Stimulated activated CD8-positive, alpha-beta memory T cell treated with anti-CD3 and anti-CD28 coated beads, Interleukin-15, amount 100 ng/mL, for 1 hour (primary cell): ENCODE data around the gene SPRED1.
"Not testable (repeated sequence)": the region's sequence is repeated elsewhere in the genome, so short reads cannot be mapped to it uniquely, and the experiment has no call there.

Source experiments
- DNase-seq: peaks from one replicate; pipeline ENCODE4 v3.0.0-alpha.2; 2020; ENCODE audit warnings: low read depth

SPRED1 gene

GRCh38 chr15:38237021-38237420 is 15.6 kb upstream of the SPRED1 start:
- not testable (repeated sequence) for DNase-seq

GRCh38 chr15:38238311-38238710 is 14.3 kb upstream of the SPRED1 start:
- no peak for DNase-seq

DNA sequence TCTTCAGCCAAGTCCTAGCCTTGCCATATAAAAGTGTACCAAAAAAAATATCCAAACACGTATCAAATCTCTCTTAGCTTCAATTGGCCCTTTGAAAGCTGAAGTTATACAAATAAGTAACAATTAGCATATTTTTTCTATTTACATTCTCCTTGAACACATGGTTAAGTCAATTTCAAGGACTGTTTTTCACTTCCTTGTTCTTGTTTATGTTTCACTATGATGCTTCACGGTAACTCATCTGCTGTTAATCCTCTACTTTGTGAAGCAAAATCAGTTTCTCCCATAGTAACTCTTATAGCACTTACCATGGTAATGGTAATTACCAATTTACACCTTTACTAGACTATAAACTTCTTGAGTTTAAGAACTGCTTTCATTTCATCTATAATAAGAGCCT is 10.6 kb upstream of the SPRED1 start:
- no peak for DNase-seq

- DNase-seq, result no peak
These were observed 9.2 kb upstream of the SPRED1 start for GRCh38 chr15:38243278-38244055.

- DNase-seq, result no peak
These were observed 5.3 kb upstream of the SPRED1 start for GRCh38 chr15:38247336-38247735.

GRCh38 chr15:38253351-38253781 is 730 bp downstream of the SPRED1 start:
- no peak for DNase-seq

GRCh38 chr15:38254051-38254883 is 1.6 kb downstream of the SPRED1 start:
- DNase-seq, result no peak

DNA sequence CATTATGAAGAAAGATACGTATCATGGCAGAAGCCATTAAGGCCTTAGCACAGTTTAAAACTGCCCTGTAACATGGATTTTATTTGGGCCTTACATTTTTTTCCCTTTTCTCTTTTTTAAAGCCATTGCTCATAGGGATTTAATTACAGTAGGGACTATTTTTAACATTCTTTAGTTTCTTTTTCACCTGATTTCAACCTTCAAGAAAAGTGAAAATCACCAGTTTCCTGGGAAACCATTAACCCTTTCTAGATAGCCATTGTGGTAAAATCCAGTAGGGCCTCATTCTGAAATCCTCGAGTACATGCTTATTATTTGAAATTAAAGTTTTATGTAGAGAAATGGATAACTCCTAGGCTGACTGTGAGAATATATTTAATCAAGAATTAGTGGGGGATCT is 3.1 kb downstream of the SPRED1 start:
- no peak for DNase-seq

GRCh38 chr15:38257676-38258075 is 5.0 kb downstream of the SPRED1 start:
- no peak for DNase-seq

DNA sequence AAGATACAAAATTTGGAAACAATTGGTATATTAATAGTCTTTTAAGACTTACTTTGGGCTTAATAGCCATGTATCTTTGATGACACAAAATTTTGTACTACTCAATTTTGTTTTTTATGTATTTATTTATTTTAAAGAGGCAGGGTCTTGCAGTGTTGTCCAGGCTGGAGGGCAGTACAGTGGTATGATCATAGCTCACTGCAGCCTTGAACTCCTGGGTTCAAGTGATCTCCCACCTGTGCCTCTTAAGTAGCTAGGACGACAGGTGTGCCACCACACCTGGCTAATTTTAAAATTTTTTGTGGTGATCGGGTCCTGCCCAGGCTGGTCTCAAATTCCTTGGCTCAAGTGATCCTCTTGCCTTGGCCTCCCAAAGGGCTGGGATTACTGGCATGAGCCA is 6.5 kb downstream of the SPRED1 start:
- no peak for DNase-seq

DNA sequence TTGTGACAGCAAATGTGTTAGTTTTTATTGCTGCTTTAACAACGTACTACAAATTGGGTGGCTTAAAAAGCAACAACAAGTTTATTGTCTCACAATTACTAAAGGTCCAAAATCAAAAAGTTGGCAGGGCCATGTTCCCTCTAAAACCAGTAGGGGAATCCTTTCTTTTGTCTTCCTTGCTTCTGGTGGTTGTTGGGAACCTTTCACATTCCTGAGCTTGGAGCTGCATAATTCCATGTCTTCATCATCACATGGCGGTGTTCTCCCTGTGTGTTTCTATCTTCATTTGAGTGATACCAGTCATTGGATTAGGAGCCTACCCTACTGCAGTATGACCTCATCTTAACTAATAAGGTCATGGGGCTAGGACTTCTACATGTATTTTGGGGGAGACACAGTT is 7.4 kb downstream of the SPRED1 start:
- DNase-seq, result no peak

DNA sequence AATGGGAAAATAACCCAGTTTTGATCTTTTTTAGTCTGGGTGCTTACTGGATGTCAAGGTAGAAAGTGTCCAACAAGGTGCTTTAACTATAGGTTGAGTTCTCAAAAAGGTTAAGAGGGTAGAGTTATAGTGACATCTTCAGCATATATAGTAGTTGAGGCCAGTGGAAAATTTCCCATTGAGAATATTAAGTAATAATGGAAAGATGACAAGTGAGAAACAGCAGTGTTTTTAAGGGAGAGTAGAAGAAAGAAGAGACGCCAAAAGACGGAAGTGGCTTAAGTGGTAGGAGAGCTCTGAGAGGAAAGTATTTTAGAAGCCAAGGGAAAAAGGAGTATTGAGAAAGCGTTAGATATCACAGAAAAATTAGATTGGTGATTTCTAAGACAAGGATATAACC is 10.6 kb downstream of the SPRED1 start:
- no peak for DNase-seq

DNA sequence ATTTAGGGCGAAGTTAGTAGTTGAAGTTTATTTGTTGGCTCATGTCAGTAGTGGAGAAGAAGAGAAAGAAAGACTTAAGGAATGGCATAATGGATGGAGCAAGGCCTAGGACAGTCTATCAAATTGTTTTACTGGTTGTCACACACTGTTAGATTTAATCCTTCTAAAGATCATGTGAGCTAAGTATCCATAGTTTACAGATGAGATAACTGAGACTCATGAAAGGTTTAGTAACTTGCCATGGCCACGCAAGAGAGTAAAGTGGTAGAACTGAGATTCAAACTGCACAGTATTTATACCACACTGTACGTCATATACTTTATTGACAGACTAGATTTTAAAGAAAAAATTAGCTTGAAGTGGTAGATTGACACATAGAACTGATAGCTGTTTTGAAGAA is 11.4 kb downstream of the SPRED1 start:
- no peak for DNase-seq

DNA sequence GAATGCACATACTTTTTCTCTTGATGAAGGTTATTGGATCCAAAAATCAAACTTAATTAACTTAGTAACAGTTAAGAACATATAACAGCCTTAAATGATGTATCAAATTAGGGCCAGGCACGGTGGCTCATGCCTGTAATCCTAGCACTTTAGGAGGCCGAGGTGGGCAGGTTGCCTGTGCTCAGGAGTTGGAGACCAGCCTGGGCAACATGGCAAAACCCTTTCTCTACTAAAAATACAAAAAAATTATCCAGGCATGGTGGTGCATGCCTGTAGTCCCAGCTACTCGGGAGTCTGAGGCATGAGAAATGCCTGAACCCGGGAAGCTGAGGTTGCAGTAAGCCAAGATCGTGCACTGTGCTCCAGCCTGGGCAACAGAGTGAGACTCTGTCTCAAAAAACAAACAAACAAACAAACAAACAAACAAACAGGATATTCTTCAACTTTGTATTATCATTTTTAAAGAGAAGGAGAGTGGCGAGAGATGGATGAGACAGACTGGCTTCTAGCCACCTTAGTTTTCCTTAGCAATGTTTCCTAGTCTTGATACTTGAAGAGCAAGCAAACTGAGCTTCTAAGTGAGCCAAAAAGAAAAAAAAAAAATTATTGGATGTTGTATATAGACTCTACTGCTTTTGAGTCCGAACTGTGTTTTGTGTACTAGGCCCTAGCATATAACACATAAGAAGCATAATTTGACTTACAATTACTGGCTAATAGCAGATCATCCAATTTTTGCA is 13.8 kb downstream of the SPRED1 start:
- no peak for DNase-seq

DNA sequence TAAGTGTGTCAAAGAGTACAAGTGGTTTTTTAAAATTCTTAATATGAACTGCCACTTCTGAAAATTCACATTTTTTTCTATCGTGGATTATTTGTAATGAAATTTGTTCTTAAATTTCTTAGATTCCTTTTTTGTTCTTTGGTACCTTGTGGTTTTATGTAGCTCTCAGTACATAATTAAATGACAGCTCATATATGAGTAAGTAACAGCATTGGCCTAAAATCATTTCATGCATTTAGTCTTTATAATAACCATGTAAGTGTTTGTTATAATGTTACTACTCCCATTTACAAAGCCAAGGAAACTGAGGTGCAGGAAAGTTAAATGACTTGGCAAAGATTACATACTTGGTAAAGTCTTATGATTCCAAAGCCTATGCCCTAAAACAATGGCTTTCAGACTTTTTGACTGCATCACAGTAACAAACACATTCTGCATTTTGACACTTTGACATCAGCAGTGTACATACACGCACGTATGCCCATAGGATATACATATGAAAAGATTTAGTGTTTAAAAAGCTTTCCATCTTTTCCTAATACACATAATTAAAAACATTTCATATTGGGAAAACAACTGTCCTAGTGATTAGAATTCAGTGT is 14.9 kb downstream of the SPRED1 start:
- DNase-seq, result no peak

DNA sequence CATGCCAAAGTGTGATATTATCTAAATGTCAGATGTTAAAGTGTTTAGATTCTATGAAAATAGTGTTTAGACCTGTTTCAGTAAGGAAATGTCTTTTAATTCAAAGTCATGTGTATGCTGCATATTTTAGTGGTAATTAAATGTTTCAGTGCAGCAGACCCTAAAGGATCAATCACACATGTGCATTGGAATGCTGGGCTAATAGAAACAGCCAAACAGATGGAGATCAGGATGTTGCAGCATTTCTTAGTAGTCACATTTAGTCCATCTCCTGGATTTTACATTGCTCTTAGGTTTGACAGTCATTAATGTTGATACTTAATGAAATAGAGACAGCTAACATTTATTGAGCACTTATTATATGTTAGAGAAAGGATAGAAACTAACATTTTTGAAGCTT is 18.5 kb downstream of the SPRED1 start:
- no peak for DNase-seq

DNA sequence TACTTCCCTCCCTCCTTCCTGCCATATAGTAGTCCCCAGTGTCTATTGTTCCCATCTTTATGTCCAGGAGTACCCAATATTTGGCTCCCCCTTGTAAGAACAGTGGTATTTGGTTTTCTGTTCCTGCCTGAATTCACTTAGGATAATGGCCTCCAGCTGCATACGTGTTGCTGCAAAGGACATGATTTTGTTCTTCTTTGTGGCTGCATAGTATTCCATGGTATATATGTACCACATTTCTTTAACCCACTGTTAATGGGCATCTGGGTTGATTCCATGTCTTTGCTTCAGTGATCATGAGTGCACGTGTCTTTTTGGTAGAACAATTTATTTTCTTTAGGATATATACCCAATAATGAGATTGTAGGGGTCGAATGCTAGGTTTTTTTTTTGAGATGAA is 19.3 kb downstream of the SPRED1 start:
- no peak for DNase-seq

GRCh38 chr15:38272431-38272830 is 19.8 kb downstream of the SPRED1 start:
- DNase-seq, result not testable (repeated sequence)

- no peak for DNase-seq
These were observed 21.5 kb downstream of the SPRED1 start for GRCh38 chr15:38274135-38274534.

DNA sequence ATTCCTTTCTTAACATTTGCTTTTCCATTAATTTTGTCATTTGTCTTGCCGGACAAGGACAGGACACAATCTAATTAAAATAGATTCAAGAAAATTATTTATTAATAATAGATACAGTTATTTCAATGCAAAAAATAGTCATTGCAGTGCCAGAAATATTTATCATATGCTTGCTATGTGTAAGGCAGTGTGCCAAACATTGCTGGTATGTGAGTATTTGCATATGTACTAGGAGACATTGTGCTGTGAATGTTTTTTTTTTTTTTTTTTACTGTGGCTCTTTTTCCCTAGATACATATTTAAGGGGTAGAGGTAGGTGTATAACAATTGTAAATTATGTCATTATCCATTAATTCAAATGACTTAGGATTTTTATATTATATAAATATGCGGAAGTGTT is 23.3 kb downstream of the SPRED1 start:
- no peak for DNase-seq

DNA sequence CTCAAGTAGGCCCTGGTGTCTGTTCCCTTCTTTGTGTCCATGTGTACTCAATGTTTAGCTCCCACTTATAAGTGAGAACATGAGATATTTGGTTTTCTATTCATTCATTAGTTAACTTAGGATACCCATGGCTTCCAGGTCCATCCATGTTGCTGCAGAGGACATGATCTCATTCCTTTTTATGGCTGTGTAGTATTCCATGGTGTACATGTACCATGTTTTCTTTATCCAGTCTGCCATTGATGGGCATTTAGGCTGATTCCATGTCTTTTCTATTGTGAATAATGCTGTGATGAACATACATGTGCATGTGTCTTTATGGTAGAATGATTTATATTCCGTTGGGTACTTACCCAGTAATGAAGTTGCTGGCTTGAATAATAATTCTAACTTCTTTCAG is 24.6 kb downstream of the SPRED1 start:
- not testable (repeated sequence) for DNase-seq

GRCh38 chr15:38281031-38281430 is 28.4 kb downstream of the SPRED1 start:
- no peak for DNase-seq
